HFF-Myc (cell line): ENCODE data around the gene JMJD6.
"Not testable (repeated sequence)": the region's sequence is repeated elsewhere in the genome, so short reads cannot be mapped to it uniquely, and the experiment has no call there.

Experiments used
- DNase-seq: peaks from one replicate; pipeline ENCODE4 v3.0.0-alpha.2; 2011; ENCODE audit warnings: low read depth; ENCODE audit errors: extremely low read depth
- H3K4me3 ChIP-seq: replicated peaks from 2 replicates; pipeline ENCODE4 v1.5.1; 2011; ENCODE audit warnings: low read depth, mild to moderate bottlenecking, control low read depth, low read length
- TF ChIP-seq, protein P1 (sequence below): IDR thresholded peaks from 2 replicates; pipeline ENCODE4 v1.5.1; 2012; ENCODE audit warnings: mild to moderate bottlenecking, low read depth, low read length, control low read depth; ENCODE audit errors: missing control alignments

The JMJD6 gene

GRCh38 chr17:76742958-76743357 lies 16.6 kb upstream of the JMJD6 start:
- TF ChIP-seq, protein P1, sequence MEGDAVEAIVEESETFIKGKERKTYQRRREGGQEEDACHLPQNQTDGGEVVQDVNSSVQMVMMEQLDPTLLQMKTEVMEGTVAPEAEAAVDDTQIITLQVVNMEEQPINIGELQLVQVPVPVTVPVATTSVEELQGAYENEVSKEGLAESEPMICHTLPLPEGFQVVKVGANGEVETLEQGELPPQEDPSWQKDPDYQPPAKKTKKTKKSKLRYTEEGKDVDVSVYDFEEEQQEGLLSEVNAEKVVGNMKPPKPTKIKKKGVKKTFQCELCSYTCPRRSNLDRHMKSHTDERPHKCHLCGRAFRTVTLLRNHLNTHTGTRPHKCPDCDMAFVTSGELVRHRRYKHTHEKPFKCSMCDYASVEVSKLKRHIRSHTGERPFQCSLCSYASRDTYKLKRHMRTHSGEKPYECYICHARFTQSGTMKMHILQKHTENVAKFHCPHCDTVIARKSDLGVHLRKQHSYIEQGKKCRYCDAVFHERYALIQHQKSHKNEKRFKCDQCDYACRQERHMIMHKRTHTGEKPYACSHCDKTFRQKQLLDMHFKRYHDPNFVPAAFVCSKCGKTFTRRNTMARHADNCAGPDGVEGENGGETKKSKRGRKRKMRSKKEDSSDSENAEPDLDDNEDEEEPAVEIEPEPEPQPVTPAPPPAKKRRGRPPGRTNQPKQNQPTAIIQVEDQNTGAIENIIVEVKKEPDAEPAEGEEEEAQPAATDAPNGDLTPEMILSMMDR, result no peak
- DNase-seq, result no peak
- H3K4me3 ChIP-seq, result no peak overlapping the region

- H3K4me3 ChIP-seq, result no peak overlapping the region
- no peak for DNase-seq
- TF ChIP-seq, protein P1, result no peak
Observed at GRCh38 chr17:76740329-76741118, 14.1 kb upstream of the JMJD6 start.

DNA sequence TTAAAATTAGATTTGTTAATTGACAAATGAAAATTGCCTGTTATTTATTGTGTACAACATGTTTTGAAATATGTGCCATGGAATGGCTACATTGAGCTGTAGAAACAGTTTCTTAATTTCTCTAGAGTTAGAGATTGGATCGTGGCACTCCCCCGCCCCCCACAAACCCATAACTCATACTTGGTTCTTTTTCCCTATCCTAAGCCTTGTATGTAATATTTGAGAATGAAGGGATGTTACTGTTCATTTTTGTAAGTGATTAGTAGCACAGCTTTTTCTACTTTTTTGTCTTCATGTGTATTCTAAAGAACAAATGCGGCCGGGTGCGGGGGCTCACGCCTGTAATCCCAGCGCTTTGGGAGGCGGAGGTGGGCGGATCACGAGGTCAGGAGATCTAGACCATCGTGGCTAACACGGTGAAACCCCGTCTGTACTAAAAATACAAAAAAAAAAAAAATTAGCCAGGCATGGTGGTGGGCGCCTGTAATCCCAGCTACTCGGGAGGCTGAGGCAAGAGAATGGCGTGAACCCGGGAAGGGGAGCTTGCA lies 13.2 kb upstream of the JMJD6 start:
- H3K4me3 ChIP-seq, DNase-seq: not testable (repeated sequence)

DNA sequence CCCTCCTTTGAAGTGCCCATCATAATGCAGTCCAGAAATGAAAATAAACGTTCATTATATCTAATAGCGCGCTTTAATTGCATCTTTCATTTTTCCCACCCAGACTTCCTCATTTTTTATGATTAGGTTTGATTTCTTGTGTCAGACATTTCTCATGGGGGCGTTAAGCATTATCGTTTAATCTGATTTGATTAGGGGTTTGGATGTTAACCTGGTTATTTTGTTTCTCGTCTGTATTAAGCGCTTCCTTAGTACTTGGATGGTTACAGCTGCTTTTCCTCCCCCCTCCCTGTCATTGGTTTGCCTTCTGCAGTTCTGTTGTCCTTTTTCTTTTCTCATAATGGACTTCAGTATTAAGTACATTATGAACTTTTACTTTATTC lies 12.1 kb upstream of the JMJD6 start:
- DNase-seq, result no peak
- peak overlapping the region; percentile 97 for H3K4me3 ChIP-seq
- TF ChIP-seq, protein P1, result no peak

GRCh38 chr17:76737676-76738467 lies 11.5 kb upstream of the JMJD6 start, which contains the start of gene MFSD11:
MFSD11 (plus strand) TSS chr17:76738119; CDS start chr17:76738353, 234 bp downstream.
- TF ChIP-seq, protein P1, result no peak
- H3K4me3 ChIP-seq, result peak within 1 kb of the TSS; percentile 97
- DNase-seq, result peak; percentile 74

GRCh38 chr17:76737082-76737675 lies 10.8 kb upstream of the JMJD6 start, which contains the start of gene SRSF2:
SRSF2 (minus strand) TSS chr17:76737331; CDS start chr17:76737160, 171 bp downstream.
- peak; percentile 92 for DNase-seq
- TF ChIP-seq, protein P1, result no peak
- peak within 1 kb of the TSS; percentile 97 for H3K4me3 ChIP-seq
